ENCODE measurements around the gene KRTAP21-3. TPM values are rescaled to one million over a fixed set of nuclear protein-coding genes. Genes with fewer than 3 reads are reported as not detected.

Gene KRTAP21-3
- total and polyA plus RNA-seq, 2 donors, result not detected

DNA sequence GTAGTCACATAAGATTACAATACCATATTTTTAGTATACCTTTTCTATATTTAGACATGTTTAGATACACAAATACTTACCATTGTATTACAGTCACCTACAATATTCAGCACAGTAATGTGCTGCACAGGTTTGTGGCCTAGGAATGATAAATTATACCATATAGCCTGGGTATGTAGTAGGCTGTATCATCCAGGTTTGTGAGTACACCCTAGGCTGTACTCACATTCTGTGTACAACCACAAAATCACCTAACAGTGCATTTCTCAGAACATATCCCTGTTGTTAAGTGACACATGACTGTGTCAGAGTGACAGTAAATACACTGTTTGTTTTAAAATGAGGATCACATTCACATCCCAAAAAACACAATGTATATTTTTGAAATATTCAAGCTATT, 11.2 kb downstream of the KRTAP21-3 start:
- no peak for DNase-seq (ENCODE audit: extremely low spot score)
- Histone ChIP-seq H3K27ac (ENCODE audit: low read depth) (no peak overlapping the region), H3K36me3 (ENCODE audit: insufficient read depth) (no peaks in the 10 kb centered on the region), H3K4me3 (ENCODE audit: low read depth, low read length) (no peak overlapping the region), H3K4me1 (ENCODE audit: insufficient read depth) (no peaks in the 10 kb centered on the region)

DNA sequence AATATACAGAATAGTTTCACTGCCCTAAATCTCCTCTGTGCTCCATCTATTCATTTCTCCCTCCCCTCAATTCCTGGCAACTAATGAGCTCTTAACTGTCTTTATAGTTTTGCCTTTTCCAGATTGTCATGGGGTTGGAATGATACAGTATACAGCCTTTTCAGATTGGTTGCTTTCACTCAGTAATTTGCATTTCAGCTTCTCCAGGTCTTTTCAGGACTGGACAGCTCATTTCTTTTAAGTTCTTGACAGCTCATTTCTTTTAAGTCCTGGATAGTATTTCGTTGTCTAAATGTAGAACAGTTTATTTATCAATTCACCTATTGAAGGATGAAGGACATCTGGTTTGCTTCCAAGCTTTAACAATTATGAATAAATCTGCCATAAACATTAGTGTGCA, 22.6 kb downstream of the KRTAP21-3 start:
- H3K4me3 ChIP-seq (ENCODE audit: low read depth, low read length), result no peak overlapping the region
- H3K4me1 ChIP-seq (ENCODE audit: insufficient read depth), result no peaks in the 10 kb centered on the region
- no peak for DNase-seq (ENCODE audit: extremely low spot score)
- 42% methylated on average over 1 of the region's 1 CpG for WGBS
- no peak overlapping the region for H3K27ac ChIP-seq (ENCODE audit: low read depth)
- H3K36me3 ChIP-seq (ENCODE audit: insufficient read depth), result no peaks in the 10 kb centered on the region

DNA sequence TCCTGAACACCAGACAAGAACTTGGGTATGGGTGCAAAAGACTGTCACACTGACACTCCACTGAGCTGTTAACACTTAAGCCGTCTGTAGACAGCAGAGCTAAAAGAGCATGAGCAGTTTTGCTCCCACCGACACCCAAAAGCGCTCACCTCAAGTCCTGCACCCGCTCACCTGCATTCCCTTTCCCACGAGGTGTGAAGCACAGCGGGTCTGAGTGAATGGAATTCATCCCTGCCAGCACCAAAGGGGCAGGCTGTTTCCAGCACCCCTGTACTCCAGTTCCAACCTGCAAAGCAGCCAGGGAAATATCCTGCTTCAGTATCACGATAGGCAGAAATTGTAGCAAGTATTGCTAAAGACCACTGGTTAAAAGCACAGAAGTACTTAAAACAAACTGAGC, 28.8 kb downstream of the KRTAP21-3 start:
- H3K4me3 ChIP-seq (ENCODE audit: low read depth, low read length), result no peak overlapping the region
- H3K27ac ChIP-seq (ENCODE audit: low read depth), result no peak overlapping the region
- no peak for DNase-seq (ENCODE audit: extremely low spot score)
- no peaks in the 10 kb centered on the region for H3K36me3 ChIP-seq (ENCODE audit: insufficient read depth)
- H3K4me1 ChIP-seq (ENCODE audit: insufficient read depth), result no peaks in the 10 kb centered on the region
- WGBS, result 57% methylated on average over 7 of the region's 7 CpGs

DNA sequence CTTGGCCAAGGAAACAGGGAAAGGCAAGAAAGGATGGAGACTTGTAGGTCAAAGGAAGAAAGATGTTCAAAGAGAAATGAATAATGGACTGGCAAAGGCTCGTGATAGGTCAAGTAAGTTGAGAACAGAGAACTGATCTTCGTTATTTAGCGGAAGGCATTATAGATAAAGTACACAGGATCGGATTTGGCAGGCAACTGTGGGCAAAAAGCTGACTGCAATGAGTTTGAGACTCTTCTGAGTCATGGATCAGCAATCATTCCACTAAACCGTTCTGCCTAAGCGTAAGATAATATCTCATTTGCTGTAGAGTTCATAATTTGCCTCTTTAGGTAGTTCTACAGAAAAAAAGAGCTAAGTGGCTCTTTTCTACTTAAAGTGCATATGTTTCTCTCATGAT, 34.1 kb downstream of the KRTAP21-3 start:
- 71% methylated on average over 6 of the region's 6 CpGs for WGBS
- Histone ChIP-seq H3K4me3 (ENCODE audit: low read depth, low read length) (no peak overlapping the region), H3K27ac (ENCODE audit: low read depth) (no peak overlapping the region), H3K4me1 (ENCODE audit: insufficient read depth) (no peaks in the 10 kb centered on the region), H3K36me3 (ENCODE audit: insufficient read depth) (no peaks in the 10 kb centered on the region)
- no peak for DNase-seq (ENCODE audit: extremely low spot score)

DNA sequence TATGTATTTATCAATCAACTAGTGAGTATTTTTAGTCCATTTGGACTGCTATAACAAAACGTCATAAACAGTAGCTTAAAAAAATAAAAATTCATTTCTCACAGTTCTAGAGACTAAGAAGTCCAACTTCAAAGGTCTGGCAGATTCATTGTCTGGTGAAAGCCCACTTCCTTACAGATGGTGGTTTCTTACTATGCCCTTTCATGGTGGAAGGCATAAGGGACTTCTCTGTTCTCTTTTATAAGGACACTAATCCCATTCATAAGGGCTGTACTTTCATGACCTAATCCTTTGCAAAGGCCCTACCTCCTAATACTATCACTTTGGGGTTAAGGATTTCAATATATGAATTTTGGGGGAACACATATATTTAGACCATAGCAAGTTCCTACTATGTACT, 38.0 kb downstream of the KRTAP21-3 start:
- no peak overlapping the region for H3K27ac ChIP-seq (ENCODE audit: low read depth)
- no peak overlapping the region for H3K4me3 ChIP-seq (ENCODE audit: low read depth, low read length)
- WGBS, result 48% methylated on average over 1 of the region's 1 CpG
- no peaks in the 10 kb centered on the region for H3K4me1 ChIP-seq (ENCODE audit: insufficient read depth)
- H3K36me3 ChIP-seq (ENCODE audit: insufficient read depth), result no peaks in the 10 kb centered on the region
- no peak for DNase-seq (ENCODE audit: extremely low spot score)

DNA sequence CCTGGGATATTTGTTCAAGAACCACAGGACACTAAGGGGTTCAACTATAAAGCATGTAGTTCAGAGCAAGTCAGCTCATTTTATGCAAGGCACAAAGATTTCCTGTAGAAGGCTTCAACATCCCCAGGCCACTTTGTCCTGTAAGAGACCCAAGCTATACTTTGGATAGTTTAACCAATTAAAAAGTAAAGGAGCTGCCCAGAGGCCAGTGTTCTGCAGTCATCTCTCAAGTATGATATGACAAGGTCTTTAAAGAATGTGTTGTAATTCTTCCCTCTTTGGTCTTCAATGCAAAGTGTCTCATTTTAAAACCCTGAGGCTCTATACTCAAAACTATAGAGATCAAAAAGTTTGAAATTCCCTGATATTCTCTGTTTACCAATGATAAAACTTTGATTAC, 41.8 kb downstream of the KRTAP21-3 start:
- Histone ChIP-seq H3K4me3 (ENCODE audit: low read depth, low read length) (no peak overlapping the region), H3K4me1 (ENCODE audit: insufficient read depth) (no peaks in the 10 kb centered on the region), H3K27ac (ENCODE audit: low read depth) (no peak overlapping the region), H3K36me3 (ENCODE audit: insufficient read depth) (no peaks in the 10 kb centered on the region)
- no peak for DNase-seq (ENCODE audit: extremely low spot score)

DNA sequence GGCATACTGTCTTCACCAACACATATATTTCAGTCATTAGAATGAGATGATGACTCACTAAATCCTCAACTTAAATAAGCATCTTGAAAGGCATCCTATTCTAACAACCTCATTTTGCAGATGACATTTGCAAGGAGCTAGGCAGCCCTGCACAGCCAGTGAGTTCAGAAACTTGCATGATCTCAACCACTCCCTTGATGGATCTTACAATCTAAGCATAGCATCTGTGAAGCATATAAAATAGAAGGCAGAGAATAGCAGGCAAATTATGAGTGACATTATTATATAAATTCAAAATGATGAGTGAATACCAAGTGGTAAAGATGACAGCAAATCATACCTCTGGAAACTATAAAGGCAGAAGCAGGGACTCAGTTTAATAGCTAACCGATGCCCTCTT, 44.3 kb downstream of the KRTAP21-3 start:
- WGBS, result 88% methylated on average over 1 of the region's 1 CpG
- H3K4me1 ChIP-seq (ENCODE audit: insufficient read depth), result no peaks in the 10 kb centered on the region

DNA sequence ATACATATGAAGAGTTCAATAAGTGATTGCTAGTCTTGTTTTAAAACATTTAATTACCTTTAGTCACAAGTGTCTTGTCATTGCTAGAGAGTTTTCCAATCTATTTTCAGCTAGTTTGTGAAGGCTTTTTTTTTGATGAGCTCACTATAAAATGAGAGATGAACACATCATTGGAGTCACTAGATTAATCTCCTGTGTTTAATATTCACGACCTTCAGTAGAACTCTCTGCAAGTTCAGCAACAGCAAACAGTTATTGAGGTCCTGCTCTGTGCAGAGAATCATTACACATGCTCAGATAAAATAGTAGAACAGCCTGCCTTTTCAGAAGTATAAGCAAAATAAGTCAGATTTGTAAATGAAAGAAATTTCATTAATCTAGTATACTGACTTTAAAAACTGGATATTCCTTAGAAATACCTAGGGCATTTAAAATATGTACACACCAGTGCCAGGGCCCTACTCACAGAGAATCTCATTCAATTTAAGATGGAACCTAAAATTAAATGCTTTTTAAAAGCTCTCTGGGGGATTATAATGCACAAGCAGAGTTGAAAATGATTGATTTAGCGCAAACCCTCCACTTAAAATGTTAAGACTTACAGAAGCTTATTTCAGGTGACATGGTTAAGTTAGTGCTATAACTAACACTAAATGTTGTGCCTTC, 45.5 kb downstream of the KRTAP21-3 start:
- DNase-seq (ENCODE audit: extremely low spot score), result no peak
- 76% methylated on average over 2 of the region's 2 CpGs for WGBS

More for the DNA sequence above, 44.3 kb downstream of the KRTAP21-3 start:
- Histone ChIP-seq H3K36me3 (ENCODE audit: insufficient read depth) (no peaks in the 10 kb centered on the region), H3K27ac (ENCODE audit: low read depth) (no peak overlapping the region), H3K4me3 (ENCODE audit: low read depth, low read length) (no peak overlapping the region)
- DNase-seq (ENCODE audit: extremely low spot score), result no peak

DNA sequence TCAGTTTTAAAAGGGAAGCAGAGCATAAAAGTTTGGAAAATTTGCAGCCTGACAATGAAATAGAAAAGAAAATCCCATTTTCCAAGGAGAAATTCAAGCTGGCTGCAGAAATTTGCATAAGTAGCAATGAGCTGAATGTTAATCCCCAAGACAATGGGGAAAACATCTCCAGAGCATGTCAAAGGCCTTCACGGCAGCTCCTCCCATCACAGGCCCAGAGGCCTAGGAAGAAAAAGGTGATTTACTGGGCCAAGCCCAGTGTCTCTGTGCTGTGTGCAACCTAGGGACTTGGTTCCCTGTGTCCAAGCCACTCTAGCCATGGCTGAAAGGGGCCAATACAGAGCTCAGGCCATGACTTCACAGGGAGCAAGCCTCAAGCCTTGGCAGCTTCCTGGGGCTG, 49.8 kb downstream of the KRTAP21-3 start:
- Histone ChIP-seq H3K4me3 (ENCODE audit: low read depth, low read length) (no peak overlapping the region), H3K4me1 (ENCODE audit: insufficient read depth) (no peaks in the 10 kb centered on the region), H3K36me3 (ENCODE audit: insufficient read depth) (no peaks in the 10 kb centered on the region), H3K27ac (ENCODE audit: low read depth) (no peak overlapping the region)
- DNase-seq (ENCODE audit: extremely low spot score), result no peak
- 82% methylated on average over 1 of the region's 1 CpG for whole genome bisulfite sequencing

More for the DNA sequence above, 45.5 kb downstream of the KRTAP21-3 start:
- Histone ChIP-seq H3K4me1 (ENCODE audit: insufficient read depth) (no peaks in the 10 kb centered on the region), H3K4me3 (ENCODE audit: low read depth, low read length) (no peak overlapping the region), H3K27ac (ENCODE audit: low read depth) (no peak overlapping the region), H3K36me3 (ENCODE audit: insufficient read depth) (no peaks in the 10 kb centered on the region)

Small RNA genes within 50 kb of the gene (small RNA-seq; reads per million reads assigned to genes)
- gene AP000244.1 (not detected), gene KRTAP21-3 (not detected)

Other genes starting within 250 kb of the KRTAP21-3 start
- gene KRTAP19-1, start 238.4 kb downstream of the KRTAP21-3 start, total RNA-seq, result not detected
- not detected for gene KRTAP19-1, start 238.4 kb downstream of the KRTAP21-3 start, polyA plus RNA-seq
- gene KRTAP19-2, start 231.3 kb downstream of the KRTAP21-3 start, total RNA-seq, result not detected
- gene KRTAP19-2, start 231.3 kb downstream of the KRTAP21-3 start, polyA plus RNA-seq, result not detected
- not detected for gene KRTAP19-3, start 226.8 kb downstream of the KRTAP21-3 start, total RNA-seq
- gene KRTAP19-3, start 226.8 kb downstream of the KRTAP21-3 start, polyA plus RNA-seq, result not detected
- gene KRTAP19-4, start 221.6 kb downstream of the KRTAP21-3 start, total RNA-seq, result not detected
- not detected for gene KRTAP19-4, start 221.6 kb downstream of the KRTAP21-3 start, polyA plus RNA-seq
- not detected for gene KRTAP19-5, start 216.6 kb downstream of the KRTAP21-3 start, total RNA-seq
- gene KRTAP19-5, start 216.6 kb downstream of the KRTAP21-3 start, polyA plus RNA-seq, result not detected
- not detected for gene KRTAP19-6, start 176.9 kb downstream of the KRTAP21-3 start, total RNA-seq
- gene KRTAP19-6, start 176.9 kb downstream of the KRTAP21-3 start, polyA plus RNA-seq, result not detected
- gene KRTAP19-7, start 157.5 kb downstream of the KRTAP21-3 start, total RNA-seq, result not detected
- gene KRTAP19-7, start 157.5 kb downstream of the KRTAP21-3 start, polyA plus RNA-seq, result not detected
- gene KRTAP22-2, start 128.4 kb downstream of the KRTAP21-3 start, total RNA-seq, result not detected
- not detected for gene KRTAP22-2, start 128.4 kb downstream of the KRTAP21-3 start, polyA plus RNA-seq
- not detected for gene KRTAP6-3, start 126.3 kb downstream of the KRTAP21-3 start, total RNA-seq
- gene KRTAP6-3, start 126.3 kb downstream of the KRTAP21-3 start, polyA plus RNA-seq, result not detected
- gene KRTAP6-2, start 119.9 kb downstream of the KRTAP21-3 start, total RNA-seq, result not detected
- not detected for gene KRTAP6-2, start 119.9 kb downstream of the KRTAP21-3 start, polyA plus RNA-seq
- not detected for gene KRTAP22-1, start 117.7 kb downstream of the KRTAP21-3 start, total RNA-seq
- not detected for gene KRTAP22-1, start 117.7 kb downstream of the KRTAP21-3 start, polyA plus RNA-seq
- not detected for gene KRTAP6-1, start 104.8 kb downstream of the KRTAP21-3 start, total RNA-seq
- not detected for gene KRTAP6-1, start 104.8 kb downstream of the KRTAP21-3 start, polyA plus RNA-seq
- gene KRTAP20-1, start 102.4 kb downstream of the KRTAP21-3 start, total RNA-seq, result not detected
- gene KRTAP20-1, start 102.4 kb downstream of the KRTAP21-3 start, polyA plus RNA-seq, result not detected
- gene KRTAP20-4, start 98.2 kb downstream of the KRTAP21-3 start, total RNA-seq, result not detected
- not detected for gene KRTAP20-4, start 98.2 kb downstream of the KRTAP21-3 start, polyA plus RNA-seq
- not detected for gene KRTAP20-2, start 83.6 kb downstream of the KRTAP21-3 start, total RNA-seq
- gene KRTAP20-2, start 83.6 kb downstream of the KRTAP21-3 start, polyA plus RNA-seq, result not detected
- not detected for gene KRTAP20-3, start 75.9 kb downstream of the KRTAP21-3 start, total RNA-seq
- not detected for gene KRTAP20-3, start 75.9 kb downstream of the KRTAP21-3 start, polyA plus RNA-seq
- not detected for gene KRTAP21-2, start 28.5 kb upstream of the KRTAP21-3 start, total RNA-seq
- gene KRTAP21-2, start 28.5 kb upstream of the KRTAP21-3 start, polyA plus RNA-seq, result not detected
- gene KRTAP21-1, start 36.7 kb upstream of the KRTAP21-3 start, total RNA-seq, result not detected
- not detected for gene KRTAP21-1, start 36.7 kb upstream of the KRTAP21-3 start, polyA plus RNA-seq
- not detected for gene KRTAP8-1, start 94.5 kb upstream of the KRTAP21-3 start, total RNA-seq
- not detected for gene KRTAP8-1, start 94.5 kb upstream of the KRTAP21-3 start, polyA plus RNA-seq
- gene KRTAP7-1, start 111.0 kb upstream of the KRTAP21-3 start, total RNA-seq, result not detected
- not detected for gene KRTAP7-1, start 111.0 kb upstream of the KRTAP21-3 start, polyA plus RNA-seq
- gene KRTAP11-1, start 162.8 kb upstream of the KRTAP21-3 start, total RNA-seq, result not detected
- gene KRTAP11-1, start 162.8 kb upstream of the KRTAP21-3 start, polyA plus RNA-seq, result not detected

Data from urinary bladder (tissue), 4 donors.